22Rv1 (cell line): ENCODE measurements around the gene NAV2.

Experiments
- H3K27ac ChIP-seq: fragments of 450-650 bp; 2 replicates; pipeline ENCODE4 v1.5.1; 2017
- CTCF ChIP-seq: fragments of 450-650 bp; IDR thresholded peaks from 2 replicates; pipeline ENCODE4 v1.5.1; 2017; ENCODE audit warnings: mild to moderate bottlenecking
- ZFX ChIP-seq: fragments of 450-650 bp; IDR thresholded peaks from 2 replicates; pipeline ENCODE4 v1.6.1; 2017; ENCODE audit warnings: antibody characterized with exemption, borderline replicate concordance

The NAV2 gene

GRCh38 chr11:19817265-19817851 lies 104.7 kb downstream of the NAV2 start:
- no peak for TF ChIP-seq CTCF
- TF ChIP-seq ZFX: no peak
- H3K27ac ChIP-seq: no peak overlapping the region

- TF ChIP-seq ZFX: no peak
- no peak for TF ChIP-seq CTCF
- no peak overlapping the region for H3K27ac ChIP-seq
Observed at GRCh38 chr11:19817870-19818269, 105.2 kb downstream of the NAV2 start.

GRCh38 chr11:19818619-19819018 lies 106.0 kb downstream of the NAV2 start:
- TF ChIP-seq ZFX: no peak
- H3K27ac ChIP-seq: no peak overlapping the region

- no peak overlapping the region for H3K27ac ChIP-seq
- TF ChIP-seq CTCF: no peak
- TF ChIP-seq ZFX: no peak
Observed at GRCh38 chr11:19819148-19819547, 106.5 kb downstream of the NAV2 start.

- H3K27ac ChIP-seq: no peak overlapping the region
- TF ChIP-seq ZFX: no peak
- no peak for TF ChIP-seq CTCF
Observed at GRCh38 chr11:19820100-19820499, 107.5 kb downstream of the NAV2 start.

- TF ChIP-seq ZFX: no peak
- TF ChIP-seq CTCF: no peak
- no peak overlapping the region for H3K27ac ChIP-seq
Observed at GRCh38 chr11:19821412-19821875, 108.8 kb downstream of the NAV2 start.

GRCh38 chr11:19821993-19822392 lies 109.4 kb downstream of the NAV2 start:
- TF ChIP-seq CTCF (no peak), ZFX (no peak)

GRCh38 chr11:19822531-19822930 lies 109.9 kb downstream of the NAV2 start:
- TF ChIP-seq CTCF: no peak
- no peak for TF ChIP-seq ZFX
- H3K27ac ChIP-seq: no peak overlapping the region

More at GRCh38 chr11:19821993-19822392, 109.4 kb downstream of the NAV2 start:
- no peak overlapping the region for H3K27ac ChIP-seq
